ENCODE results near the gene GHRL.

GHRL gene

GRCh38 chr3:10262027-10262426 is 30.7 kb downstream of the GHRL start:
- POLR2A ChIA-PET: interaction anchor here (1.6 kb wide), 1 partner anchor 14 kb away, joined by 6 read pairs; the partner anchor contains the start of gene TATDN2
- no peak for DNase-seq (ENCODE audit: low read depth, low spot score)
- CTCF ChIA-PET: interaction anchor here (0.7 to 3.7 kb wide), 5 partner anchors 8 to 25 kb away, joined by 3 to 21 read pairs (median 8); no protein-coding TSS in a partner anchor

GRCh38 chr3:10260211-10260701 is 32.5 kb downstream of the GHRL start:
- POLR2A ChIA-PET: interaction anchor here (1.6 kb wide), 1 partner anchor 12 kb away, joined by 6 read pairs; the partner anchor contains the start of gene TATDN2
- no peak for TF ChIP-seq CTCF (IDR thresholded peaks at IDR 0.05; ENCODE audit: insufficient read depth, low read length, missing control alignments)
- DNase-seq (ENCODE audit: low read depth, low spot score): no peak
- CTCF ChIA-PET: interaction anchor here (1.2 to 2.1 kb wide), 3 partner anchors 10 to 38 kb away, joined by 3 to 6 read pairs (median 3); partner anchors contain the start of gene TATDN2
- H3K4me3 ChIP-seq (ENCODE audit: low read depth, low read length): no peak overlapping the region

More at GRCh38 chr3:10262027-10262426, 30.7 kb downstream of the GHRL start:
- H3K4me3 ChIP-seq (ENCODE audit: low read depth, low read length): no peak overlapping the region
- TF ChIP-seq CTCF (IDR thresholded peaks at IDR 0.05; ENCODE audit: insufficient read depth, low read length, missing control alignments): no peak

GRCh38 chr3:10259798-10260197 is 32.9 kb downstream of the GHRL start:
- ChIA-PET POLR2A (no interaction called here), CTCF (interaction anchor here (1.7 to 2.1 kb wide), 2 partner anchors 9 to 12 kb away, joined by 3 to 6 read pairs; partner anchors contain the start of gene TATDN2)
- no peak for DNase-seq (ENCODE audit: low read depth, low spot score)
- TF ChIP-seq CTCF (IDR thresholded peaks at IDR 0.05; ENCODE audit: insufficient read depth, low read length, missing control alignments): no peak
- no peak overlapping the region for H3K4me3 ChIP-seq (ENCODE audit: low read depth, low read length)

- ChIA-PET CTCF (interaction anchor here (1.6 to 2.1 kb wide), 2 partner anchors 11 to 28 kb away, joined by 4 to 6 read pairs; partner anchors contain the start of gene TATDN2), POLR2A (no interaction called here)
- no peak for TF ChIP-seq CTCF (IDR thresholded peaks at IDR 0.05; ENCODE audit: insufficient read depth, low read length, missing control alignments)
- no peak for DNase-seq (ENCODE audit: low read depth, low spot score)
- no peak overlapping the region for H3K4me3 ChIP-seq (ENCODE audit: low read depth, low read length)
Measured at GRCh38 chr3:10259036-10259435, 33.7 kb downstream of the GHRL start.

- ChIA-PET CTCF (interaction anchor here (0.6 kb wide), 1 partner anchor 11 kb away, joined by 3 read pairs; no protein-coding TSS in a partner anchor), POLR2A (no interaction called here)
- no peak overlapping the region for H3K4me3 ChIP-seq (ENCODE audit: low read depth, low read length)
- no peak for TF ChIP-seq CTCF (IDR thresholded peaks at IDR 0.05; ENCODE audit: insufficient read depth, low read length, missing control alignments)
- DNase-seq (ENCODE audit: low read depth, low spot score): no peak
Measured at GRCh38 chr3:10255835-10256234, 36.9 kb downstream of the GHRL start.

- no peak for DNase-seq (ENCODE audit: low read depth, low spot score)
- H3K4me3 ChIP-seq (ENCODE audit: low read depth, low read length): no peak overlapping the region
- TF ChIP-seq CTCF (IDR thresholded peaks at IDR 0.05; ENCODE audit: insufficient read depth, low read length, missing control alignments): no peak
- POLR2A ChIA-PET: no interaction called here
- CTCF ChIA-PET: interaction anchor here (1.2 to 2.5 kb wide), 2 partner anchors 10 to 32 kb away, joined by 3 to 14 read pairs; no protein-coding TSS in a partner anchor
Measured at GRCh38 chr3:10253731-10254130, 39.0 kb downstream of the GHRL start.

All from AG04449 (cell line).